ENCODE measurements around the gene BMP8A. TPM values are rescaled to one million over a fixed set of nuclear protein-coding genes. Genes with fewer than 3 reads are reported as not detected.
"Not testable (repeated sequence)": the region's sequence is repeated elsewhere in the genome, so short reads cannot be mapped to it uniquely, and the experiment has no call there.

The BMP8A gene, protein sequence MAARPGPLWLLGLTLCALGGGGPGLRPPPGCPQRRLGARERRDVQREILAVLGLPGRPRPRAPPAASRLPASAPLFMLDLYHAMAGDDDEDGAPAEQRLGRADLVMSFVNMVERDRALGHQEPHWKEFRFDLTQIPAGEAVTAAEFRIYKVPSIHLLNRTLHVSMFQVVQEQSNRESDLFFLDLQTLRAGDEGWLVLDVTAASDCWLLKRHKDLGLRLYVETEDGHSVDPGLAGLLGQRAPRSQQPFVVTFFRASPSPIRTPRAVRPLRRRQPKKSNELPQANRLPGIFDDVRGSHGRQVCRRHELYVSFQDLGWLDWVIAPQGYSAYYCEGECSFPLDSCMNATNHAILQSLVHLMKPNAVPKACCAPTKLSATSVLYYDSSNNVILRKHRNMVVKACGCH
- total RNA-seq: not detected

DNA sequence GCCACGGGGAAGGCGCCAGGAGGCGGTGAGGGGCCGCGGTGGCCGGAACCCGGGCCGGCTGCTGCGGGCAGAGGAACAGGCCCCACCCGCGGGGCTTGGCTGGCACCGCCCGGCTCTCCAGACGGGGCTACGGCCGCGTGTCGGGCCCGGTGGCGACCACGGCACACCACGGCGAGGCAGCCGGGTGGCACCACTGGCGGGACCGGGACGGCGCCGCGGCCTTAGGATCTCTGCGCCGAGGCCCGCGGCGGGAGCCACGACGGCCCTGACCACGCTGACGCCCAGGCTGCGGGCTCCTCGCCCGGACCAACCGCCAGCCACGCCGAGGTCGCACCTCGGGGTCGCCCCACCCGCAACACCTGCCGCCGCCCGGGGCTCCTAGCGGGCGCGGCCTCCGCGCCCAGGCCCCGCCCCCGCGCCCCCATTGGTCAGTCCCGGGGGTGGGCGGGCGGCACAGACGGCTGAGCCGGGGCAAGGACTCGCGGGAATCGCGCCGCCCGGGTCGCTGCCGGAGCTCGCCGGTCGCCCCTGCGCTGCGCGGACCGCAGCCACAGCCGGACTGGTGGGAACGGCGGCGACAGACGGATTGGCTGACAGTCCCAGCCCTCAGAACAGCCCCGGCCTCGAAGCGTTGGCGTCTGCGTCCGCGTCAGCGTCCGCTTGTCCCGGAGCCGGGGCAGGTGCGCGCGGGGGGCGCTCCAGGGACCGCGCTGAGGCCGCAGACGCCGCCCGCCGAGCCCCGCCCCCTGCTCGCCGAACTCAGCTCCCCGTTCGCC, at the start of gene BMP8A:
BMP8A (plus strand) TSS at position 491 of the 776 bp plus-strand sequence. CDS start 356 bp downstream, outside the sequence.
- peak; percentile 95 for ATAC-seq
- H3K4me1 Mint-ChIP-seq: peaks cover 6% of the 10 kb centered on the region
- peaks cover 12% of the 10 kb centered on the region for H3K36me3 Mint-ChIP-seq
- peak within 1 kb of the TSS; percentile 45 for H3K4me3 Mint-ChIP-seq
- peak; percentile 71 for DNase-seq
- no peak within 1 kb of the TSS for H3K27ac Mint-ChIP-seq
- H3K9me3 Mint-ChIP-seq (ENCODE audit: low read depth): no peaks in the 10 kb centered on the region
- H3K27me3 Mint-ChIP-seq: peaks cover 34% of the 10 kb centered on the region
- CTCF ChIA-PET: interaction anchor here (1.3 to 2.8 kb wide), 2 partner anchors 48 to 393 kb away, joined by 4 to 10 read pairs; no protein-coding TSS in a partner anchor

DNA sequence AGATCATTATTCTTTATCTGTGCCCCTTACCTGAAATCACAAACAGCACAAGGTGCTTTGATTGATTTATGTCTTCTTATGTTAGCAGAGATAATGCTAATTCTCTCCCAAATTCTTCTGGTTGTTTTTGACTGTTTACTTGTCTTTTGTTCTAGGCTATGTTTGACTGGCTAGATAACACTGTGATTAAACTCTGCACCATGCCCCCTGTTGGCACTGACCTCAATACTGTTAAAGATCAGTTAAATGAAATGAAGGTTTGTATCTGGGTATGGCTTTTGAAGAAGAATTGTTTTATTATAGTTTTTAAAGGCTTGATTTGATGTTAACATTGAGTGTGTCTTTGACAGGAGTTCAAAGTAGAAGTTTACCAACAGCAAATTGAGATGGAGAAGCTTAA, 49.6 kb upstream of the BMP8A start:
- Mint-ChIP-seq H3K27me3 (no peaks in the 10 kb centered on the region), H3K4me1 (no peaks in the 10 kb centered on the region), H3K4me3 (no peak overlapping the region), H3K27ac (no peak overlapping the region), H3K9me3 (ENCODE audit: low read depth) (no peaks in the 10 kb centered on the region), H3K36me3 (peaks cover 56% of the 10 kb centered on the region)
- no peak for DNase-seq
- no peak for ATAC-seq
- CTCF ChIA-PET: interaction anchor here (0.6 to 2.1 kb wide), 2 partner anchors 14 to 97 kb away, joined by 3 to 6 read pairs; no protein-coding TSS in a partner anchor

DNA sequence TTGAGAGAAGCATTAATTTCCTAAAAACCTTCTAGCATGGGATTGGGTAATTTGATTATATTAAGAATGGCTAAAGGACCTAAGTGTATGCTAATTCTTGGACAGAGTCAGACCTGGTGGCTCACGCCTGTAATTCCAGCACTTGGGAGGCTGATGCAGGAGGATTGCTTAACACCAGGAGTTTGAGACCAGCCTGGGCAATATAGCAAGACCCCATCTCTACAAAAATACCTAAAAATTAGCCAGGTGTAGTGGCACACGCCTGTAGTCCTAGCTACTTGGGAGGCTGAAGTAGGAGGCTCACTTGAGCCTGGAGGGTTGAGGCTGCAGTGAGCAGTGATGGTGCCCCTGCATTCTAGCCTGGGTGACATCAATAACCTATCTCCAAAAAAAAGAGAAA, 45.9 kb upstream of the BMP8A start:
- Mint-ChIP-seq H3K27ac (no peak overlapping the region), H3K36me3 (peaks cover 63% of the 10 kb centered on the region), H3K4me3 (no peak overlapping the region), H3K27me3 (no peaks in the 10 kb centered on the region), H3K4me1 (no peaks in the 10 kb centered on the region), H3K9me3 (ENCODE audit: low read depth) (no peaks in the 10 kb centered on the region)
- DNase-seq (no peak), ATAC-seq (no peak)
- CTCF ChIA-PET: no interaction called here

DNA sequence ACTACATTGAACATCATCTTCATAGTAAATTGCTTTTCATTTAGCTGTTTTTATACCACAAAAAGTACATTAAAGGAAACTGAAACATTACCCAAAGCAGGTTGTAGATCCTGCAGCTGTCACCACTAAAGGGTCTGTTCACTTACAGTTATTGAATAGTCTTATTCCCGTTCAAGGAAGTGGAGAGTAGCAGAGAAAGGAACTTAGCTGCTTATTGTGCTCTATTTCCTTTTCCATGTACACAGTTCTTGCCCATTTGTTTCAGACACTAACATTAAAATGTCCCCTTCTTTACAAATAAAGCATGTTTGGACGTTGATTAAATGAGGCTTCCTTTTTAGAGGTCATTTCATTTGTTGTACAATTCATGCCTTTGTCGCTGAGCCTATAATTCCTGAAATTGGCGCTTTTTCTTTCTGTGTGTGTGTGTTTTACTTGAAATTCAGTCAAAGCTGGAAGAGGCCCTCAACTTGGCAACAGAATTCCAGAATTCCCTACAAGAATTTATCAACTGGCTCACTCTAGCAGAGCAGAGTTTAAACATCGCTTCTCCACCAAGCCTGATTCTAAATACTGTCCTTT, 44.4 kb upstream of the BMP8A start:
- CTCF ChIA-PET: no interaction called here
- ATAC-seq: no peak
- no peak for DNase-seq
- Mint-ChIP-seq H3K27me3 (no peaks in the 10 kb centered on the region), H3K4me3 (no peak overlapping the region), H3K27ac (peak overlapping the region; percentile 13), H3K9me3 (ENCODE audit: low read depth) (no peaks in the 10 kb centered on the region), H3K36me3 (peaks cover 67% of the 10 kb centered on the region), H3K4me1 (peaks cover 11% of the 10 kb centered on the region)

DNA sequence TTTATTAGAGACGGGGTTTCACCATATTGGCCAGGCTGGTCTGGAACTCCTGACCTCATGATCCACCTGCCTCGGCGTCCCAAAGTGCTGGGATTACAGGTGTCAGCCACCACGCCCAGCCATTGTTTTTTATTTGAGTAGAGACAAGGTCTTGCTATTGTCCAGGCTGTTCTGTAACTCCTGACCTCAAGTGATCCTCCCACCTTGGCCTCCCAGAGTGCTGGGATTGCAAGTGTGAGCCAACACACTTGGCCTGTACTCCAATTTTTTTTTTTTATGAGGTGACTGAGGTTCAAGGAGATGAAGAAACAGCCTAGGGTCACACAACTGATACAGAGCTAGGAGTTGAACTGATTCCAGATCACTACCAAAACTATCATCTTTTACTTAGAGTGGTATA, 41.4 kb upstream of the BMP8A start:
- H3K4me3 Mint-ChIP-seq; H3K27ac Mint-ChIP-seq; DNase-seq; H3K9me3 Mint-ChIP-seq (ENCODE audit: low read depth); CTCF ChIA-PET; H3K27me3 Mint-ChIP-seq; ATAC-seq: not testable (repeated sequence)
- Mint-ChIP-seq H3K4me1 (peaks cover 20% of the 10 kb centered on the region), H3K36me3 (peaks cover 66% of the 10 kb centered on the region)

DNA sequence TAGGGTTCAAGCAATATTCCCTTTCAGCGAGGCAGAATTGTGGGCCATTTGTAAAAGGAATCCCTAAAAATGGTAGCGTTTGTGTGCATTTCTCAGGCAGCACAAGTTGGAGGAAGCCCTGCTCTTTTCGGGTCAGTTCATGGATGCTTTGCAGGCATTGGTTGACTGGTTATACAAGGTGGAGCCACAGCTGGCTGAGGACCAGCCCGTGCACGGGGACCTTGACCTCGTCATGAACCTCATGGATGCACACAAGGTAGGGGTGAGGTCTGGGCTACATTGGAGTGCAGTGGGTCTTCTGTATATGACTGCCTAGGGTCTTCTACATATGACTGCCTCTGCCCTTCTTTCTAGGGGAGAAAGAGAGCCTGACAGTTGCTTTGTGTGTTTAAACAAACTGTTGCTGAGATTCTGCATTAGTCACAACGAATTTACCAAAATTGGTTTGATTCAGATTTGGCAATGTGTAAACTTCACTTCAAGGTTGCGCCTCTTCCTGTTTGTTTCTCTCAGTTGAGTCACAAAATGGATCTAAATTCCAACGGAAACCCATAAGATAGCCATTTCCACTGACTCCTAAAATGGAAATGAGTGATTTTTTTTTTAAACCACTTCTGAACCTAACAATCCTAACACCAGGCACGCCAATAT, 40.4 kb upstream of the BMP8A start:
- no peak for ATAC-seq
- H3K36me3 Mint-ChIP-seq: peaks cover 68% of the 10 kb centered on the region
- no peaks in the 10 kb centered on the region for H3K27me3 Mint-ChIP-seq
- H3K27ac Mint-ChIP-seq: peak overlapping the region; percentile 14
- DNase-seq: no peak
- CTCF ChIA-PET: no interaction called here
- no peaks in the 10 kb centered on the region for H3K9me3 Mint-ChIP-seq (ENCODE audit: low read depth)
- no peak overlapping the region for H3K4me3 Mint-ChIP-seq
- peaks cover 20% of the 10 kb centered on the region for H3K4me1 Mint-ChIP-seq

DNA sequence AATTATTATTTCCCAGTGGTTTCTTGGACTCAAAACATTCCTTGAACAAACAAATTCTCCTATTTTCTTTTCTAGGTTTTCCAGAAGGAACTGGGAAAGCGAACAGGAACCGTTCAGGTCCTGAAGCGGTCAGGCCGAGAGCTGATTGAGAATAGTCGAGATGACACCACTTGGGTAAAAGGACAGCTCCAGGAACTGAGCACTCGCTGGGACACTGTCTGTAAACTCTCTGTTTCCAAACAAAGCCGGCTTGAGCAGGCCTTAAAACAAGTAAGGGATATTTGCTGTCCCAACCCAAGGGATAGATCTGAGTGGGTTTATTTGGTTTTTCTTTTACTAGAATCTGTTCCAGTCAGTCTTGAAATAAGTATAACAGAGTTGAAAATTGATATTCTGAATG, 39.4 kb upstream of the BMP8A start:
- peaks cover 20% of the 10 kb centered on the region for H3K4me1 Mint-ChIP-seq
- ATAC-seq (no peak), DNase-seq (no peak)
- CTCF ChIA-PET: no interaction called here
- no peaks in the 10 kb centered on the region for H3K27me3 Mint-ChIP-seq
- no peaks in the 10 kb centered on the region for H3K9me3 Mint-ChIP-seq (ENCODE audit: low read depth)
- no peak overlapping the region for H3K4me3 Mint-ChIP-seq
- H3K27ac Mint-ChIP-seq: no peak overlapping the region
- peaks cover 74% of the 10 kb centered on the region for H3K36me3 Mint-ChIP-seq

DNA sequence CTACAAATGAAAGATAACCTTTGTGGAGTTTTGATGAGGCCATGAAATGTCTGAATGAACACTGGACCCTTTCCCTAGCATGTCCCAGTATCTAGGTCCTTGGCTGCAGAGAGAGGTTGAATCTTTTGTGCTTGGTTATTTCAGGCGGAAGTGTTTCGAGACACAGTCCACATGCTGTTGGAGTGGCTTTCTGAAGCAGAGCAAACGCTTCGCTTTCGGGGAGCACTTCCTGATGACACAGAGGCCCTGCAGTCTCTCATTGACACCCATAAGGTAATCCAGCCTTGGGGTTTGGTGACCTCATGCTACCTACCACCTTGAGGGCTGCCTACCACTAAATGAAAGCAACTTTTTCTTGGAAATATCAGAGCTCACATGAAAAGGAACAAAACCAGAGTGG, 38.9 kb upstream of the BMP8A start:
- H3K27me3 Mint-ChIP-seq: no peaks in the 10 kb centered on the region
- H3K4me1 Mint-ChIP-seq: peaks cover 20% of the 10 kb centered on the region
- H3K9me3 Mint-ChIP-seq (ENCODE audit: low read depth): no peaks in the 10 kb centered on the region
- CTCF ChIA-PET: no interaction called here
- H3K27ac Mint-ChIP-seq: peak overlapping the region; percentile 61
- ATAC-seq: peak; percentile 57
- no peak overlapping the region for H3K4me3 Mint-ChIP-seq
- H3K36me3 Mint-ChIP-seq: peaks cover 74% of the 10 kb centered on the region
- DNase-seq: peak; percentile 49

DNA sequence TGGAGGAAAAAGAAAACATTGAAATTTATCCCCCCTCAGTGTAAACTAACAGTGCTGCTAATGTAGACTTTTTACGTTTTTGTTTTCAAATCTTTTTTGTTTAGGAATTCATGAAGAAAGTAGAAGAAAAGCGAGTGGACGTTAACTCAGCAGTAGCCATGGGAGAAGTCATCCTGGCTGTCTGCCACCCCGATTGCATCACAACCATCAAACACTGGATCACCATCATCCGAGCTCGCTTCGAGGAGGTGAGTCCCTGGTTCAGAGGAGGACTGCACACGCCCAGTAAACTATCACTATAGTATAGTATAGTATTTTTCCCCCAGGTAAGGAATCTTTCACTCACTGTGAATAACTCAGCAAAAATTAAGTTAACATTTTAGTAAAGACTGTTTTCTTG, 37.8 kb upstream of the BMP8A start:
- H3K27ac Mint-ChIP-seq: no peak overlapping the region
- CTCF ChIA-PET: no interaction called here
- peaks cover 20% of the 10 kb centered on the region for H3K4me1 Mint-ChIP-seq
- ATAC-seq (no peak), DNase-seq (no peak)
- H3K36me3 Mint-ChIP-seq: peaks cover 75% of the 10 kb centered on the region
- H3K27me3 Mint-ChIP-seq: no peaks in the 10 kb centered on the region
- no peak overlapping the region for H3K4me3 Mint-ChIP-seq
- no peaks in the 10 kb centered on the region for H3K9me3 Mint-ChIP-seq (ENCODE audit: low read depth)

DNA sequence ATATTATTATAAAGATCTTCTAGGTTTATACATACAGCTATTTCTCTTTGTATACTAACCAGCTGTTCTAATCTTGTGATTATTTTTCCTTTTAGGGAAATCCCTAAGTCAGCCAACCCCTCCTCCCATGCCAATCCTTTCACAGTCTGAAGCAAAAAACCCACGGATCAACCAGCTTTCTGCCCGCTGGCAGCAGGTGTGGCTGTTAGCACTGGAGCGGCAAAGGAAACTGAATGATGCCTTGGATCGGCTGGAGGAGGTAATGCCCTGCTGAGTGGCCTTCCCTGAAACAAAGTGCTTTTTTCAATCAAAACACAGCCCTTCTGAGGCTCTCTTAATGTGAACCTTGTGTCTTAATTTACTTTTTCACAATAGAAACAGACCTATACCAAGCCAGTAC, 32.4 kb upstream of the BMP8A start:
- Mint-ChIP-seq H3K27ac (no peak overlapping the region), H3K9me3 (ENCODE audit: low read depth) (no peaks in the 10 kb centered on the region), H3K36me3 (peaks cover 79% of the 10 kb centered on the region), H3K4me3 (no peak overlapping the region), H3K27me3 (no peaks in the 10 kb centered on the region), H3K4me1 (peaks cover 6% of the 10 kb centered on the region)
- DNase-seq: no peak
- CTCF ChIA-PET: no interaction called here
- ATAC-seq: no peak

DNA sequence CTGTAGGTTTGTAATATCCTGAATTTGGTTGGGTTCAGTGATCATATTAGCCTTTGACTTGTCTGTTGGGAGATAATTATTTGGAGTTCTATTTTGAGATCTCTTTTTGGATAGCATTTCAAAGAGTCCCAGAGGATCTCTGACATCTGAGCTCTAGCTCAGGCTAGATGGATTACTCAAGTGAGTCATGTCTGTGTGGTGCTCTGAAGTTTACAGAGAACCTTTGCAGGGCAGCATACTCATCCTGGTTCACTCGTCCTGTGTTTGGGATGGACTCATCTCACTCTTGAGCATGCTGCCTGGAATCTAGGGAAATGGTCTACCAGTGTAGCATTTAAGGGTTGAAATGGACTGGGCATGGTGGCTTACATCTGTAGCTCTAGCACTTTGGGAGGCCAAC, 29.4 kb upstream of the BMP8A start:
- ATAC-seq (no peak), DNase-seq (no peak)
- Mint-ChIP-seq H3K4me1 (peaks cover 6% of the 10 kb centered on the region), H3K4me3 (no peak overlapping the region), H3K27me3 (no peaks in the 10 kb centered on the region), H3K36me3 (peaks cover 63% of the 10 kb centered on the region), H3K9me3 (ENCODE audit: low read depth) (no peaks in the 10 kb centered on the region), H3K27ac (no peak overlapping the region)
- CTCF ChIA-PET: no interaction called here

DNA sequence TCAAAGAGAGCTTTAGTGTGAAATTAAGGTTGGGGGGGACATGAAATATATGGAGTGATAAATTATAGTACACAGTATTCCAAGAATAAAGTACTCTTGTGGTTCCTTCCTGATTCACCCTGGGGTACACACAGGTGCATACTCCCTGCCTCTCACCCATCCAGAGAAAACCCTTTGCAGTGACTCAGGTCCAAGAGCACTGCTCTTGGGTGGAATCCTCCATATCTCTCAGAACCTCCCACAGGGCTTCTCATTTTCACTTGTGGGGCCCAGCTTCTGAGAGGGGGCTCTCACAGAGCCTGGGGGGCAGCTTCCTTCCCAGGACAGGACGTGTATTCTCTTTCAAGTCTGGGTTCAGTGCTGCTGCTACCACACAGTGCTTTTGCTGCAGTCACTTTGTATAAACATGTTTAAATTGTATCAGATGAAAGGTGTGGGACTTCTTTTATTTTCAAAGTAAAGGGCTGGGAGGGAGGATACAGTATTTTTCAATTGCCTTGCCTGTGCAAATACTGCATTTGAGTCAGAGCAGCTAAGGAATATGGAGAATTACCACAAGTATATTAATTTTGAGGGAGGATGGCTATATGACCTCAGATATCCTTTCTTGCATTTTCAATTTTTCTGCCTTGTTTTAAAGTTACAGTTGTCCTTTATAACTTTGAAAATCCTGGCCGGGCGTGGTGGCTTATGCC, 24.9 kb upstream of the BMP8A start:
- CTCF ChIA-PET: no interaction called here
- no peaks in the 10 kb centered on the region for H3K27me3 Mint-ChIP-seq
- no peak overlapping the region for H3K4me3 Mint-ChIP-seq
- DNase-seq (no peak), ATAC-seq (no peak)
- H3K4me1 Mint-ChIP-seq: no peaks in the 10 kb centered on the region
- no peaks in the 10 kb centered on the region for H3K9me3 Mint-ChIP-seq (ENCODE audit: low read depth)
- H3K36me3 Mint-ChIP-seq: peaks cover 38% of the 10 kb centered on the region
- H3K27ac Mint-ChIP-seq: no peak overlapping the region
